Left ventricle myocardium inferior (tissue), 1 donor: ENCODE results near the gene TANGO6. TPM values are rescaled to one million over a fixed set of nuclear protein-coding genes. Genes with fewer than 3 reads are reported as not detected.
"Not testable (repeated sequence)": the region's sequence is repeated elsewhere in the genome, so short reads cannot be mapped to it uniquely, and the experiment has no call there.

Source experiments
- DNase-seq: peaks from one replicate; pipeline ENCODE4 v3.0.0-alpha.2; 2020
- H3K27ac ChIP-seq: fragments of 200-600 bp; replicated peaks from 2 replicates; pipeline ENCODE4 v1.8.0; 2021
- H3K27me3 ChIP-seq: fragments of 200-600 bp; 2 replicates; pipeline ENCODE4 v1.8.0; 2021; ENCODE audit warnings: low read depth
- H3K36me3 ChIP-seq: fragments of 200-600 bp; 2 replicates; pipeline ENCODE4 v1.8.0; 2021
- H3K4me1 ChIP-seq: fragments of 200-600 bp; 2 replicates; pipeline ENCODE4 v1.8.0; 2021
- H3K4me3 ChIP-seq: fragments of 200-600 bp; 2 replicates; pipeline ENCODE4 v1.8.0; 2021; ENCODE audit warnings: mild to moderate bottlenecking, moderate library complexity
- H3K9me3 ChIP-seq: fragments of 200-600 bp; replicated peaks from 2 replicates; pipeline ENCODE4 v1.8.0; 2021
- CTCF ChIP-seq: fragments of 200-600 bp; IDR thresholded peaks from 2 replicates; pipeline ENCODE4 v1.8.0; 2021; ENCODE audit warnings: antibody characterized with exemption, mild to moderate bottlenecking, borderline replicate concordance
- intact Hi-C: fragments of 100-400 bp; cut with micrococcal nuclease; formaldehyde crosslinking; loops from one replicate; pipeline ENCODE4 v1.11.0; 2022
- total RNA-seq: library from RNA; stranded (reverse); fragmentation: NEBNext Ultra II Directional; extraction: Animal tissue kit (Norgen Biotek cat#: 25700); gene quantifications from one replicate; pipeline ENCODE4 v1.2.1, GENCODE V29; 2021
- donor health status: DM: no; HTN: yes; CAD: no; lungs with severe emphysema.

Gene TANGO6
- total RNA-seq, 1 donor from 2014 or later: 10.5 TPM

GRCh38 chr16:69049603-69050375 lies 206.5 kb downstream of the TANGO6 start:
- no peak for DNase-seq
- no peak for TF ChIP-seq CTCF
- Histone ChIP-seq H3K27me3 (no peaks in the 10 kb centered on the region), H3K4me1 (no peaks in the 10 kb centered on the region), H3K9me3 (no peaks in the 10 kb centered on the region), H3K27ac (no peak overlapping the region), H3K4me3 (no peak overlapping the region), H3K36me3 (peaks cover 3% of the 10 kb centered on the region)
- intact Hi-C loops: no loop called here

- intact Hi-C loops, H3K36me3 ChIP-seq, H3K27ac ChIP-seq, H3K4me1 ChIP-seq, H3K4me3 ChIP-seq, H3K9me3 ChIP-seq, H3K27me3 ChIP-seq, DNase-seq: not testable (repeated sequence)
Observed at GRCh38 chr16:69051517-69051830, 208.1 kb downstream of the TANGO6 start.

- no peaks in the 10 kb centered on the region for H3K27me3 ChIP-seq
- intact Hi-C loops: no loop called here
- no peak for TF ChIP-seq CTCF
- H3K4me1 ChIP-seq: no peaks in the 10 kb centered on the region
- DNase-seq: no peak
- no peak overlapping the region for H3K27ac ChIP-seq
- H3K4me3 ChIP-seq: no peak overlapping the region
- H3K36me3 ChIP-seq: no peaks in the 10 kb centered on the region
- H3K9me3 ChIP-seq: no peaks in the 10 kb centered on the region
Observed at GRCh38 chr16:69055008-69055407, 211.7 kb downstream of the TANGO6 start.

- Histone ChIP-seq H3K27ac (no peak overlapping the region), H3K27me3 (no peaks in the 10 kb centered on the region), H3K4me1 (no peaks in the 10 kb centered on the region), H3K36me3 (no peaks in the 10 kb centered on the region), H3K4me3 (no peak overlapping the region), H3K9me3 (no peaks in the 10 kb centered on the region)
- TF ChIP-seq CTCF: no peak
- intact Hi-C loops: no loop called here
- no peak for DNase-seq
Observed at GRCh38 chr16:69055980-69056379, 212.6 kb downstream of the TANGO6 start.

GRCh38 chr16:69056421-69056820 lies 213.1 kb downstream of the TANGO6 start:
- no peak for DNase-seq
- Histone ChIP-seq H3K9me3 (no peaks in the 10 kb centered on the region), H3K4me3 (no peak overlapping the region), H3K27me3 (no peaks in the 10 kb centered on the region), H3K27ac (no peak overlapping the region), H3K4me1 (no peaks in the 10 kb centered on the region), H3K36me3 (no peaks in the 10 kb centered on the region)
- intact Hi-C loops: no loop called here
- TF ChIP-seq CTCF: no peak

- Histone ChIP-seq H3K27ac (no peak overlapping the region), H3K4me1 (no peaks in the 10 kb centered on the region), H3K27me3 (no peaks in the 10 kb centered on the region), H3K9me3 (no peaks in the 10 kb centered on the region), H3K36me3 (no peaks in the 10 kb centered on the region), H3K4me3 (no peak overlapping the region)
- intact Hi-C loops: no loop called here
- no peak for DNase-seq
- TF ChIP-seq CTCF: no peak
Observed at GRCh38 chr16:69057400-69058378, 214.4 kb downstream of the TANGO6 start.

GRCh38 chr16:69063491-69063890 lies 220.2 kb downstream of the TANGO6 start:
- H3K36me3 ChIP-seq, intact Hi-C loops, DNase-seq, H3K4me3 ChIP-seq, H3K9me3 ChIP-seq, H3K27me3 ChIP-seq, H3K27ac ChIP-seq: not testable (repeated sequence)
- H3K4me1 ChIP-seq: peaks cover 12% of the 10 kb centered on the region
